Nephron progenitor cell (in vitro differentiated cells): ENCODE results near the gene MCRIP1.
A peak's percentile ranks its signal among the peaks of the same experiment; 100 is the strongest.

Experiments used
- DNase-seq: peaks from one replicate; pipeline ENCODE4 v3.0.0; 2021
- H3K27ac Mint-ChIP-seq: 2 replicates; pipeline ENCODE4 v1.8.0; 2021; ENCODE audit warnings: mild to moderate bottlenecking, moderate library complexity, mixed read lengths
- H3K27me3 Mint-ChIP-seq: 2 replicates; pipeline ENCODE4 v1.8.0; 2021; ENCODE audit warnings: mild to moderate bottlenecking, low read depth, mixed read lengths; ENCODE audit not compliant: poor library complexity
- H3K36me3 Mint-ChIP-seq: 2 replicates; pipeline ENCODE4 v1.8.0; 2021; ENCODE audit warnings: low read depth, mixed read lengths
- H3K4me1 Mint-ChIP-seq: 2 replicates; pipeline ENCODE4 v1.8.0; 2021; ENCODE audit warnings: mixed read lengths
- H3K4me3 Mint-ChIP-seq: 2 replicates; pipeline ENCODE4 v1.8.0; 2021; ENCODE audit warnings: mild to moderate bottlenecking, moderate library complexity, mixed read lengths
- H3K9me3 Mint-ChIP-seq: 2 replicates; pipeline ENCODE4 v1.8.0; 2021; ENCODE audit warnings: mild to moderate bottlenecking, moderate library complexity, mixed read lengths
- CTCF ChIP-seq: fragments of 200-600 bp; sonication (generic); IDR thresholded peaks from 2 replicates; pipeline ENCODE4 v1.5.0; 2021; ENCODE audit warnings: antibody characterized with exemption

The MCRIP1 gene

GRCh38 chr17:81802856-81803643, 30.0 kb downstream of the MCRIP1 start:
- DNase-seq: no peak
- H3K36me3 Mint-ChIP-seq: peaks cover 12% of the 10 kb centered on the region
- H3K4me1 Mint-ChIP-seq: peaks cover 12% of the 10 kb centered on the region
- H3K4me3 Mint-ChIP-seq: peak overlapping the region; percentile 68
- no peak overlapping the region for H3K27ac Mint-ChIP-seq
- H3K9me3 Mint-ChIP-seq: peaks cover 25% of the 10 kb centered on the region
- TF ChIP-seq CTCF: no peak
- H3K27me3 Mint-ChIP-seq: peaks cover 78% of the 10 kb centered on the region

- TF ChIP-seq CTCF: no peak
- Mint-ChIP-seq H3K36me3 (peaks cover 12% of the 10 kb centered on the region), H3K4me3 (peak overlapping the region; percentile 68), H3K9me3 (peaks cover 25% of the 10 kb centered on the region), H3K27ac (no peak overlapping the region), H3K27me3 (peaks cover 69% of the 10 kb centered on the region), H3K4me1 (peaks cover 12% of the 10 kb centered on the region)
- DNase-seq: no peak
Measured at GRCh38 chr17:81802048-81802758, 30.9 kb downstream of the MCRIP1 start.

- peaks cover 62% of the 10 kb centered on the region for H3K27me3 Mint-ChIP-seq
- H3K4me3 Mint-ChIP-seq: no peak overlapping the region
Measured at GRCh38 chr17:81801327-81801726, 31.8 kb downstream of the MCRIP1 start.

GRCh38 chr17:81794509-81794908, 38.6 kb downstream of the MCRIP1 start:
- DNase-seq: no peak
- no peak overlapping the region for H3K4me3 Mint-ChIP-seq
- TF ChIP-seq CTCF: no peak

More at GRCh38 chr17:81801327-81801726, 31.8 kb downstream of the MCRIP1 start:
- no peak for TF ChIP-seq CTCF
- no peak for DNase-seq
- Mint-ChIP-seq H3K27ac (no peak overlapping the region), H3K9me3 (peaks cover 25% of the 10 kb centered on the region), H3K4me1 (peaks cover 12% of the 10 kb centered on the region), H3K36me3 (peaks cover 12% of the 10 kb centered on the region)

GRCh38 chr17:81794074-81794476, 39.0 kb downstream of the MCRIP1 start:
- Mint-ChIP-seq H3K4me3 (no peak overlapping the region), H3K9me3 (peaks cover 7% of the 10 kb centered on the region), H3K27ac (no peak overlapping the region), H3K27me3 (peaks cover 6% of the 10 kb centered on the region), H3K36me3 (peaks cover 1% of the 10 kb centered on the region), H3K4me1 (no peaks in the 10 kb centered on the region)
- DNase-seq: no peak
- TF ChIP-seq CTCF: no peak

More at GRCh38 chr17:81794509-81794908, 38.6 kb downstream of the MCRIP1 start:
- H3K4me1 Mint-ChIP-seq: no peaks in the 10 kb centered on the region
- H3K27ac Mint-ChIP-seq: no peak overlapping the region
- peaks cover 11% of the 10 kb centered on the region for H3K9me3 Mint-ChIP-seq
- H3K36me3 Mint-ChIP-seq: peaks cover 6% of the 10 kb centered on the region
- peaks cover 10% of the 10 kb centered on the region for H3K27me3 Mint-ChIP-seq
